GM23248 (cell line): Measurements from ENCODE around the gene ATP6V1C2. TPM values are rescaled to one million over a fixed set of nuclear protein-coding genes. Genes with fewer than 3 reads are reported as not detected.

Source experiments
- DNase-seq: peaks from one replicate; pipeline ENCODE4 v3.0.0-alpha.2; 2015
- H2AFZ ChIP-seq: fragments of 200-600 bp; sonication (generic); 2 replicates; pipeline ENCODE4 v1.6.1; 2016; ENCODE audit warnings: antibody characterized with exemption
- H3F3A ChIP-seq: fragments of 200-600 bp; sonication (generic); 2 replicates; pipeline ENCODE4 v1.6.1; 2016; ENCODE audit warnings: mild to moderate bottlenecking, antibody characterized with exemption, mixed run types; ENCODE audit not compliant: insufficient read depth
- H3K27ac ChIP-seq: fragments of 200-600 bp; sonication (generic); 2 replicates; pipeline ENCODE4 v1.5.1; 2016; ENCODE audit warnings: mild to moderate bottlenecking
- H3K27me3 ChIP-seq: fragments of 200-600 bp; sonication (generic); replicated peaks from 2 replicates; pipeline ENCODE4 v1.6.1; 2016; ENCODE audit warnings: mild to moderate bottlenecking; ENCODE audit not compliant: insufficient read depth
- H3K36me3 ChIP-seq: fragments of 200-600 bp; sonication (generic); 2 replicates; pipeline ENCODE4 v1.6.1; 2016; ENCODE audit warnings: low read depth, mild to moderate bottlenecking
- H3K4me1 ChIP-seq: fragments of 200-600 bp; sonication (generic); 2 replicates; pipeline ENCODE4 v1.6.1; 2016; ENCODE audit warnings: mild to moderate bottlenecking; ENCODE audit not compliant: insufficient read depth
- H3K4me2 ChIP-seq: fragments of 200-600 bp; sonication (generic); one replicate; pipeline ENCODE4 v1.6.1; 2016; ENCODE audit warnings: mild to moderate bottlenecking; ENCODE audit not compliant: unreplicated experiment
- H3K4me3 ChIP-seq: fragments of 200-600 bp; sonication (generic); 2 replicates; pipeline ENCODE4 v1.5.1; 2016; ENCODE audit warnings: mild to moderate bottlenecking
- H3K79me2 ChIP-seq: fragments of 200-600 bp; sonication (generic); 2 replicates; pipeline ENCODE4 v1.6.1; 2016; ENCODE audit warnings: mild to moderate bottlenecking; ENCODE audit not compliant: insufficient read depth
- H3K9ac ChIP-seq: fragments of 200-600 bp; sonication (generic); 2 replicates; pipeline ENCODE4 v1.6.1; 2016; ENCODE audit warnings: mild to moderate bottlenecking
- H3K9me2 ChIP-seq: fragments of 200-600 bp; sonication (generic); 2 replicates; pipeline ENCODE4 v1.6.1; 2016; ENCODE audit warnings: mixed run types, mild to moderate bottlenecking, moderate library complexity; ENCODE audit not compliant: insufficient read depth
- H3K9me3 ChIP-seq: fragments of 200-600 bp; sonication (generic); one replicate; pipeline ENCODE4 v1.6.1; 2017; ENCODE audit warnings: low read depth
- H4K20me1 ChIP-seq: fragments of 200-600 bp; sonication (generic); 2 replicates; pipeline ENCODE4 v1.6.0; 2016; ENCODE audit not compliant: insufficient read depth
- EZH2 ChIP-seq: fragments of 200-600 bp; sonication (generic); IDR thresholded peaks from 2 replicates; pipeline ENCODE4 v1.6.1; 2018; ENCODE audit warnings: antibody characterized with exemption, mild to moderate bottlenecking; ENCODE audit not compliant: insufficient read depth, poor library complexity, severe bottlenecking
- EZH2phosphoT487 ChIP-seq: fragments of 200-600 bp; sonication (generic); IDR thresholded peaks from 2 replicates; pipeline ENCODE4 v1.6.1; 2018; ENCODE audit warnings: antibody characterized with exemption, moderate library complexity, mild to moderate bottlenecking, low read depth; ENCODE audit not compliant: insufficient read depth
- WGBS, 2 experiments: methylation state at CpG; one replicate each; pipeline ENCODE4 v1.1.6; 2015 to 2017; ENCODE audit warnings: low lambda C conversion rate in 2 of 2, low coverage in 1 of 2; ENCODE audit errors: missing lambda C conversion rate in 2 of 2; 5-methylcytosine and 5-hydroxymethylcytosine counted together
- in situ Hi-C: fragments of 300-500 bp; cut with MboI; formaldehyde crosslinking; loops from 2 replicates; pipeline ENCODE4 v1.15.0; 2020
- polyA plus RNA-seq: library from polyadenylated mRNA; unstranded; fragments of >200 nt; fragmentation: Nextera tagmentation; extraction: Ambion mirVana; gene quantifications from 2 replicates; pipeline ENCODE4 v1.2.1, GENCODE V29; 2016
- total RNA-seq: library from RNA; depleted of rRNA; stranded (reverse); fragments of >200 nt; shearing (Covaris generic); gene quantifications from 2 replicates; pipeline ENCODE4 v1.2.3, GENCODE V29; 2014

The ATP6V1C2 gene
- total and polyA plus RNA-seq, 2 experiments from 2014 or later = 0.53 TPM; not detected in 1

DNA sequence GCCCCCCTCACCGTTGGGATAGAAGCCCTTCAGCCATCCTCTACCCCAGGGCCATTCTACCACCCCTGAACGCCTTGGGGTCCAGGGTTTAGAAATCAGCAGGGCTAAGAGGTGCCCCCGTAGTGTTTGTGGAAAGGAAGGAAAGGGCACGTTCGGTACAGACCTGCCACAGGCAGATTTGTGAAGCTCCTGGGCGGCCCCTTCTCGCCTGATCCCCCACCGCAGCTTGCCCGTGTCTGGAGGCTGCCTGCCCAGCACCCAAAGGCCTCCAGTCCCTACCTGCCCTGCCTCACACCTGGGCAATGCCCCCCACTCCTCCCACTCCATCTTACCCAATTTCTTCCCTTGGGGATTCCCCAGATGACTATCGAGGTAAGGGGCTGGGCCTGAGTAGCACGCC lies 21.2 kb downstream of the ATP6V1C2 start:
- no peaks in the 10 kb centered on the region for H4K20me1 ChIP-seq
- no peaks in the 10 kb centered on the region for H3F3A ChIP-seq
- no peak for DNase-seq
- no peak overlapping the region for H3K4me2 ChIP-seq
- no peak overlapping the region for H3K27ac ChIP-seq
- H3K9me2 ChIP-seq = no peaks in the 10 kb centered on the region
- in situ Hi-C loops = no loop called here
- H3K9me3 ChIP-seq = no peaks in the 10 kb centered on the region
- H3K4me3 ChIP-seq = no peak overlapping the region
- H3K4me1 ChIP-seq = no peaks in the 10 kb centered on the region
- 56 to 72% methylated on average over 10 to 11 of the region's 11 CpGs for WGBS, 2 experiments
- no peak overlapping the region for H3K9ac ChIP-seq
- H3K79me2 ChIP-seq = no peaks in the 10 kb centered on the region
- no peak overlapping the region for H2AFZ ChIP-seq
- TF ChIP-seq EZH2phosphoT487 (no peak), EZH2 (no peak)
- H3K36me3 ChIP-seq = no peaks in the 10 kb centered on the region
- H3K27me3 ChIP-seq = peaks cover 5% of the 10 kb centered on the region

DNA sequence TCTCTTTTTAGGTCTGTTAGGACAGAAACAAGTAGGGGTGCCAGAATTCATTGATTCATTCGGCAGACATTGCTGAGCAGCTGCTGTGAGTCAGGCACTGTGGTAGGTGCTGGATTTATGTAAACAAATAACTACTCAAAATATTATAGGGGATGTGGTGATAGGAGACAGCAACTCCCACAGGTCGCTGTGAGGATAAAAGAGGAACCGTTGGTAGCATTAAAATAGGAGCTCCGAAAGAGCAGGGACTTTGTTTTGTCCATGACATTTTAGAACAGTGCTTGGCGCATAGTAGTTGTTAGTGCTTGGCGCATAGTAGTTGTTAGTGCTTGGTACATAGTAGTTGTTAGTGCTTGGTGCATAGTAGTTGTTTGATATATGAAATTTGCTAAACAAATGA lies 29.2 kb downstream of the ATP6V1C2 start:
- Histone ChIP-seq H3K27ac (no peak overlapping the region), H2AFZ (no peak overlapping the region), H3F3A (no peaks in the 10 kb centered on the region), H3K79me2 (no peaks in the 10 kb centered on the region), H3K4me1 (no peaks in the 10 kb centered on the region), H3K9me2 (no peaks in the 10 kb centered on the region), H3K4me3 (no peak overlapping the region), H3K4me2 (no peak overlapping the region), H3K9me3 (no peaks in the 10 kb centered on the region), H3K36me3 (no peaks in the 10 kb centered on the region), H3K27me3 (peaks cover 18% of the 10 kb centered on the region), H3K9ac (no peak overlapping the region), H4K20me1 (no peaks in the 10 kb centered on the region)
- DNase-seq = peak; percentile 57
- WGBS, 2 experiments = 73 to 74% methylated on average over 6 of the region's 6 CpGs
- no peak for TF ChIP-seq EZH2phosphoT487
- TF ChIP-seq EZH2 = no peak
- in situ Hi-C loops = no loop called here

- no peak overlapping the region for H3K27ac ChIP-seq
- peaks cover 18% of the 10 kb centered on the region for H3K27me3 ChIP-seq
- H3F3A ChIP-seq = no peaks in the 10 kb centered on the region
- H3K9me2 ChIP-seq = no peaks in the 10 kb centered on the region
- H3K4me2 ChIP-seq = no peak overlapping the region
- WGBS, 2 experiments = 40 to 54% methylated on average over 5 of the region's 5 CpGs
- H3K4me3 ChIP-seq = no peak overlapping the region
- no peaks in the 10 kb centered on the region for H4K20me1 ChIP-seq
- TF ChIP-seq EZH2 (no peak), EZH2phosphoT487 (no peak)
- in situ Hi-C loops = no loop called here
- H3K79me2 ChIP-seq = no peaks in the 10 kb centered on the region
- H3K9me3 ChIP-seq = no peaks in the 10 kb centered on the region
- no peak overlapping the region for H2AFZ ChIP-seq
- H3K9ac ChIP-seq = no peak overlapping the region
- H3K4me1 ChIP-seq = no peaks in the 10 kb centered on the region
- no peaks in the 10 kb centered on the region for H3K36me3 ChIP-seq
- no peak for DNase-seq
These were observed 30.8 kb downstream of the ATP6V1C2 start for GRCh38 chr2:10752236-10752635.

- in situ Hi-C loops = no loop called here
- Histone ChIP-seq H3K27me3 (peaks cover 13% of the 10 kb centered on the region; the same call in 1 of the 2 replicates), H4K20me1 (no peaks in the 10 kb centered on the region), H3K36me3 (no peaks in the 10 kb centered on the region), H3K9ac (no peak overlapping the region), H2AFZ (no peak overlapping the region), H3K27ac (no peak overlapping the region), H3K4me3 (no peak overlapping the region), H3K4me1 (no peaks in the 10 kb centered on the region), H3K79me2 (no peaks in the 10 kb centered on the region), H3K4me2 (no peak overlapping the region), H3K9me3 (no peaks in the 10 kb centered on the region), H3K9me2 (no peaks in the 10 kb centered on the region), H3F3A (no peaks in the 10 kb centered on the region)
- 64 to 65% methylated on average over 7 of the region's 7 CpGs for WGBS, 2 experiments
- DNase-seq = no peak
- no peak for TF ChIP-seq EZH2
- no peak for TF ChIP-seq EZH2phosphoT487
These were observed 31.7 kb downstream of the ATP6V1C2 start for GRCh38 chr2:10753156-10753555.

DNA sequence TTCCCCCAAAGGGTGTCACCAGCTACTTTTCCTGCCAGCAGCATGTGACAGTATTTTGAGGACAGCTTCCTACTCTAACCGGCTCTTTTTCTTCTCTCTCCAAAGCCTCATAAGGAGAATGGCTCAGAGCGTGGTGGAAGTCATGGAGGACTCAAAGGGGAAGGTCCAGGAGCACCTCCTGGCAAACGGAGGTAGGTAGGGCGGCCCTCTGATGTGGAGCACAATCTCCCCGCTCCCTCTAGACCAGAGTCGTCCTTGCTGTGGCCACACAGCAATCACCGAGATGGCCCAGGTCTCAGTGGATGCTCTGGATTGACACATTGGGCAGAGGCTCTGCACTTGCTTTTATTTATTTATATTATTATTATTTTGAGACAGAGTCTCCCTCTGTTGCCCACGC lies 32.4 kb downstream of the ATP6V1C2 start:
- H3K27ac ChIP-seq = no peak overlapping the region

More for the DNA sequence above, 32.4 kb downstream of the ATP6V1C2 start:
- in situ Hi-C loops = no loop called here
- no peak for DNase-seq
- Histone ChIP-seq H3K9me2 (no peaks in the 10 kb centered on the region), H3K36me3 (no peaks in the 10 kb centered on the region), H3F3A (no peaks in the 10 kb centered on the region), H4K20me1 (no peaks in the 10 kb centered on the region), H3K4me2 (no peak overlapping the region), H3K9me3 (no peaks in the 10 kb centered on the region), H3K4me3 (no peak overlapping the region), H3K9ac (no peak overlapping the region), H3K27me3 (peaks cover 6% of the 10 kb centered on the region; the same call in 1 of the 2 replicates), H2AFZ (no peak overlapping the region), H3K4me1 (no peaks in the 10 kb centered on the region), H3K79me2 (no peaks in the 10 kb centered on the region)
- WGBS, 2 experiments = 70% methylated on average over 8 of the region's 8 CpGs
- TF ChIP-seq EZH2 (no peak), EZH2phosphoT487 (no peak)
